Epithelial cell of proximal tubule (primary cell): ENCODE measurements around the gene SDF2L1. TPM values are rescaled to one million over a fixed set of nuclear protein-coding genes. Genes with fewer than 3 reads are reported as not detected.
"Not testable (repeated sequence)": the region's sequence is repeated elsewhere in the genome, so short reads cannot be mapped to it uniquely, and the experiment has no call there.

Experiments
- DNase-seq: peaks from one replicate; pipeline ENCODE4 v3.0.0-alpha.2; 2011; ENCODE audit warnings: low read depth
- H3K4me3 ChIP-seq: 2 replicates; pipeline ENCODE4 v1.5.1; 2011; ENCODE audit warnings: low read depth, mild to moderate bottlenecking, low read length
- CTCF ChIP-seq: conservative IDR thresholded peaks from 2 replicates; pipeline ENCODE4 v1.5.1; 2012; ENCODE audit warnings: low read depth, mild to moderate bottlenecking, low read length
- total RNA-seq: library from RNA; depleted of rRNA; stranded (reverse); fragments of >200 nt; gene quantifications from 2 replicates; pipeline ENCODE4 v1.2.3, GENCODE V29; 2015

The SDF2L1 gene
- total RNA-seq, 1 donor from 2014 or later, result 93.2 TPM

- H3K4me3 ChIP-seq, result no peak overlapping the region
- DNase-seq, result no peak
- no peak for TF ChIP-seq CTCF
Observed at GRCh38 chr22:21634844-21635243, 7.3 kb upstream of the SDF2L1 start.

GRCh38 chr22:21635771-21636510 is 6.2 kb upstream of the SDF2L1 start:
- H3K4me3 ChIP-seq, result no peak overlapping the region
- TF ChIP-seq CTCF, result no peak
- no peak for DNase-seq

- no peak for DNase-seq
- no peak for TF ChIP-seq CTCF
- no peak overlapping the region for H3K4me3 ChIP-seq
Observed at GRCh38 chr22:21636629-21637218, 5.4 kb upstream of the SDF2L1 start.

GRCh38 chr22:21637450-21637849 is 4.7 kb upstream of the SDF2L1 start:
- DNase-seq, H3K4me3 ChIP-seq: not testable (repeated sequence)

- no peak overlapping the region for H3K4me3 ChIP-seq
- DNase-seq, result no peak
- TF ChIP-seq CTCF, result no peak
Observed at GRCh38 chr22:21639359-21639758, 2.7 kb upstream of the SDF2L1 start.

- H3K4me3 ChIP-seq, result no peak overlapping the region
- no peak for DNase-seq
- no peak for TF ChIP-seq CTCF
Observed at GRCh38 chr22:21640810-21641209, 1.3 kb upstream of the SDF2L1 start.

GRCh38 chr22:21641417-21641788 is 699 bp upstream of the SDF2L1 start:
- peak; percentile 63 for TF ChIP-seq CTCF
- DNase-seq, result peak; percentile 25
- peak overlapping the region; percentile 80 for H3K4me3 ChIP-seq
